H1 (cell line): ENCODE data around the gene CALCOCO2. TPM values are rescaled to one million over a fixed set of nuclear protein-coding genes. Genes with fewer than 3 reads are reported as not detected.

Experiments used
- CTCF ChIA-PET: fragments of 300-600 bp; sonication (Branson Sonifier 250); formaldehyde crosslinking; loops from one replicate; lab custom pipeline; 2021; ENCODE audit not compliant: partially characterized antibody; lab: Charles Lee
- POLR2A ChIA-PET: fragments of 300-600 bp; sonication (Branson Sonifier 250); formaldehyde crosslinking; loops from one replicate; lab custom pipeline; 2021; ENCODE audit warnings: inconsistent platforms; ENCODE audit not compliant: partially characterized antibody; lab: Charles Lee
- DNase-seq, 2 experiments: peaks; one replicate each; pipeline versions ENCODE4 v3.0.0 to v3.0.0-alpha.2; 2010 to 2022; ENCODE audit warnings: low spot score in 2 of 2, low read depth in 1 of 2, mixed read lengths in 1 of 2
- FAIRE-seq: peaks from 2 replicates; lab custom pipeline; 2011; peaks lifted over from hg19 to GRCh38; lab: Jason Lieb, UNC
- H2AFZ ChIP-seq: 2 replicates; pipeline ENCODE4 v1.8.1; 2012; ENCODE audit warnings: low read length, inconsistent platforms
- H2AK5ac ChIP-seq: 2 replicates; pipeline ENCODE4 v1.6.1; 2013; ENCODE audit warnings: low read depth, low read length
- H2BK120ac ChIP-seq: replicated peaks from 2 replicates; pipeline ENCODE3; 2013; ENCODE audit warnings: low read depth, low read length, inconsistent platforms
- H2BK12ac ChIP-seq: 2 replicates; pipeline ENCODE4 v1.6.1; 2013; ENCODE audit warnings: low read depth, low read length
- H2BK15ac ChIP-seq: 2 replicates; pipeline ENCODE4 v1.6.1; 2013; ENCODE audit warnings: low read length
- H2BK20ac ChIP-seq: 2 replicates; pipeline ENCODE4 v1.6.1; 2013; ENCODE audit warnings: low read length
- H2BK5ac ChIP-seq: 2 replicates; pipeline ENCODE4 v1.6.1; 2013; ENCODE audit warnings: low read depth, low read length
- H3K14ac ChIP-seq: 2 replicates; pipeline ENCODE4 v1.6.1; 2013; ENCODE audit warnings: inconsistent platforms; ENCODE audit not compliant: insufficient read length
- H3K18ac ChIP-seq: 2 replicates; pipeline ENCODE4 v1.6.1; 2013; ENCODE audit warnings: low read length; ENCODE audit errors: extremely low read depth
- H3K23ac ChIP-seq: 2 replicates; pipeline ENCODE4 v1.6.1; 2013; ENCODE audit warnings: inconsistent platforms; ENCODE audit not compliant: insufficient read length
- H3K23me2 ChIP-seq: 2 replicates; pipeline ENCODE4 v1.6.1; 2013; ENCODE audit warnings: low read depth, low read length
- H3K27ac ChIP-seq: 2 replicates; pipeline ENCODE4 v1.6.1; 2011; ENCODE audit warnings: low read depth, low read length, inconsistent platforms
- H3K27me3 ChIP-seq, 4 experiments: replicated peaks in 1 of 4; 1 replicate in 1 of 4; 2 replicates in 3 of 4; pipeline versions ENCODE4 v1.6.1 to v1.8.1; 2011 to 2013; ENCODE audit warnings: low read length in 3 of 4, mild to moderate bottlenecking in 3 of 4, inconsistent platforms in 2 of 4, mixed read lengths in 2 of 4, moderate library complexity in 1 of 4; ENCODE audit not compliant: control insufficient read depth in 3 of 4, insufficient read depth in 3 of 4; ENCODE audit errors: extremely low read depth in 1 of 4
- H3K36me3 ChIP-seq, 4 experiments: 2 replicates each; pipeline versions ENCODE4 v1.6.1 to v1.8.1; 2011 to 2013; ENCODE audit warnings: mild to moderate bottlenecking in 4 of 4, low read length in 3 of 4, moderate library complexity in 2 of 4, control low read depth in 1 of 4, inconsistent platforms in 1 of 4; ENCODE audit not compliant: insufficient read depth in 4 of 4, control insufficient read depth in 2 of 4
- H3K4ac ChIP-seq: replicated peaks from 2 replicates; pipeline ENCODE3; 2013; ENCODE audit warnings: low read length, low read depth, mixed read lengths, inconsistent platforms; ENCODE audit not compliant: insufficient read length
- H3K4me1 ChIP-seq, 4 experiments: replicated peaks in 1 of 4; 1 replicate in 1 of 4; 2 replicates in 3 of 4; pipeline versions ENCODE4 v1.6.1 to v1.8.1; 2011 to 2013; ENCODE audit warnings: low read length in 3 of 4, inconsistent platforms in 2 of 4, mixed read lengths in 1 of 4; ENCODE audit not compliant: insufficient read depth in 4 of 4, control insufficient read depth in 3 of 4
- H3K4me2 ChIP-seq, 2 experiments: 2 replicates each; pipeline versions ENCODE4 v1.6.1 to v1.8.1; 2011 to 2013; ENCODE audit warnings: low read depth in 2 of 2, low read length in 2 of 2, control low read depth in 1 of 2, inconsistent platforms in 1 of 2, mild to moderate bottlenecking in 1 of 2; ENCODE audit not compliant: insufficient read depth in 1 of 2
- H3K4me3 ChIP-seq, 4 experiments: fragments of 200-600, 300-600 bp in 1 of 4; sonication (generic), shearing (Covaris generic), sonication (Bioruptor Twin) in 1 of 4; 2 replicates each; pipeline versions ENCODE4 v1.5.1 to v1.8.1; 2011 to 2016; ENCODE audit warnings: low read length in 4 of 4, low read depth in 3 of 4, control low read depth in 2 of 4, inconsistent platforms in 2 of 4, mild to moderate bottlenecking in 2 of 4, mixed read lengths in 1 of 4, moderate library complexity in 1 of 4; ENCODE audit not compliant: insufficient read depth in 2 of 4; ENCODE audit errors: extremely low read depth in 1 of 4
- H3K56ac ChIP-seq: replicated peaks from 2 replicates; pipeline ENCODE3; 2013; ENCODE audit warnings: low read depth, mild to moderate bottlenecking, mixed read lengths, low read length, inconsistent platforms; ENCODE audit not compliant: insufficient read length
- H3K79me1 ChIP-seq: 2 replicates; pipeline ENCODE4 v1.6.1; 2013; ENCODE audit warnings: low read depth, low read length, control low read depth
- H3K79me2 ChIP-seq, 2 experiments: 2 replicates each; pipeline versions ENCODE4 v1.6.1 to v1.8.1; 2012 to 2013; ENCODE audit warnings: low read length in 2 of 2, mild to moderate bottlenecking in 2 of 2, inconsistent platforms in 1 of 2; ENCODE audit not compliant: insufficient read depth in 2 of 2, control insufficient read depth in 1 of 2
- H3K9ac ChIP-seq, 4 experiments: replicated peaks in 1 of 4; 1 replicate in 1 of 4; 2 replicates in 3 of 4; pipeline versions ENCODE4 v1.6.1 to v1.8.1; 2011 to 2013; ENCODE audit warnings: low read depth in 3 of 4, low read length in 3 of 4, control low read depth in 2 of 4, mild to moderate bottlenecking in 2 of 4, moderate library complexity in 2 of 4, inconsistent platforms in 1 of 4; ENCODE audit errors: extremely low read depth in 1 of 4
- H3K9me3 ChIP-seq, 2 experiments: 2 replicates each; pipeline versions ENCODE4 v1.6.1 to v1.8.1; 2012 to 2013; ENCODE audit warnings: mild to moderate bottlenecking in 2 of 2, moderate library complexity in 2 of 2, control low read depth in 1 of 2, inconsistent platforms in 1 of 2, low read depth in 1 of 2, low read length in 1 of 2, mixed read lengths in 1 of 2; ENCODE audit not compliant: insufficient read depth in 2 of 2
- H4K20me1 ChIP-seq, 2 experiments: replicated peaks in 1 of 2; 2 replicates each; pipeline versions ENCODE3 to v1.8.1; 2011 to 2013; ENCODE audit warnings: inconsistent platforms in 2 of 2, low read length in 2 of 2, mild to moderate bottlenecking in 1 of 2; ENCODE audit not compliant: insufficient read depth in 2 of 2, control insufficient read depth in 1 of 2
- H4K5ac ChIP-seq: 2 replicates; pipeline ENCODE4 v1.6.1; 2013; ENCODE audit warnings: low read length, low read depth, mixed read lengths, inconsistent platforms; ENCODE audit not compliant: insufficient read length
- H4K8ac ChIP-seq: 2 replicates; pipeline ENCODE4 v1.8.0; 2013; ENCODE audit warnings: mild to moderate bottlenecking, moderate library complexity, low read length, inconsistent platforms; ENCODE audit not compliant: insufficient read depth; ENCODE audit errors: extremely low read depth
- H4K91ac ChIP-seq: replicated peaks from 2 replicates; pipeline ENCODE3; 2013; ENCODE audit warnings: low read length, mixed read lengths, inconsistent platforms; ENCODE audit not compliant: insufficient read length
- BRCA1 ChIP-seq: IDR thresholded peaks from 2 replicates; pipeline ENCODE4 v1.6.1; 2012; ENCODE audit warnings: low read depth, low read length, improper control_type of control experiment
- KDM1A ChIP-seq: fragments of 200-600, 300-600 bp; sonication (generic); IDR thresholded peaks from 2 replicates; pipeline ENCODE4 v1.7.1; 2016; ENCODE audit warnings: mild to moderate bottlenecking, low read length, borderline replicate concordance
- RXRA ChIP-seq: IDR thresholded peaks from 2 replicates; pipeline ENCODE4 v1.6.1; 2011; ENCODE audit warnings: low read depth, mild to moderate bottlenecking, low read length, moderate library complexity; ENCODE audit not compliant: insufficient read depth
- TCF12 ChIP-seq: IDR thresholded peaks from 2 replicates; pipeline ENCODE4 v1.6.1; 2011; ENCODE audit warnings: low read depth, mild to moderate bottlenecking, low read length
- WGBS, 2 experiments: shearing (Covaris generic) in 1 of 2; methylation state at CpG; one replicate each; pipeline versions ENCODE4 v1.1.6 to v1.1.7; 2013 to 2015; ENCODE audit warnings: low lambda C conversion rate in 2 of 2, mixed read lengths in 2 of 2, inconsistent platforms in 1 of 2, low coverage in 1 of 2, missing lambda C conversion rate in 1 of 2; ENCODE audit not compliant: insufficient replicate concordance in 2 of 2, insufficient coverage in 1 of 2, insufficient read length in 1 of 2; ENCODE audit errors: extremely low coverage in 1 of 2, missing lambda C conversion rate in 1 of 2; 5-methylcytosine and 5-hydroxymethylcytosine counted together
- polyA plus RNA-seq, 7 experiments: library from polyadenylated mRNA; depleted of rRNA in 3 of 7; stranded (reverse) in 5 of 7; unstranded in 2 of 7; fragments of >200 nt in 5 of 7; fragments of 200-250 nt in 2 of 7; gene quantifications; 1 replicate in 5 of 7; 2 replicates in 1 of 7; 4 replicates in 1 of 7; pipeline versions ENCODE4 v1.2.1 to v1.2.3, GENCODE V29; 2011 to 2013; ENCODE audit warnings: missing spikeins in 2 of 7, mixed read lengths in 2 of 7
- total RNA-seq: library from RNA; stranded (reverse); fragmentation: NEBNext Ultra II Directional; extraction: Animal tissue kit (Norgen Biotek cat#: 25700); gene quantifications from 2 replicates; pipeline ENCODE4 v1.2.1, GENCODE V29; 2021
- TF ChIP-seq, protein P1 (sequence below): IDR thresholded peaks from 2 replicates; pipeline ENCODE4 v1.6.1; 2012; ENCODE audit warnings: inconsistent platforms

Gene CALCOCO2
- total and polyA plus RNA-seq, 2 of the 8 experiments (the other 6 are each of a cell fraction or from before 2014, with no cell fraction given) = 12.1 to 31.8 TPM

GRCh38 chr17:48841395-48841831 is 10.6 kb downstream of the CALCOCO2 start:
- H3K4me2 ChIP-seq = no peak overlapping the region
- ChIA-PET POLR2A (no interaction called here), CTCF (interaction anchor here (63.3 to 88.5 kb wide), 2 partner anchors 10 to 23 kb away, joined by 2590 read pairs; partner anchors contain the start of genes ATP5MC1, CALCOCO2 and TTLL6)
- no peaks in the 10 kb centered on the region for H3K23me2 ChIP-seq
- H3K18ac ChIP-seq = no peak overlapping the region
- TF ChIP-seq BRCA1 = no peak
- TF ChIP-seq, protein P1, sequence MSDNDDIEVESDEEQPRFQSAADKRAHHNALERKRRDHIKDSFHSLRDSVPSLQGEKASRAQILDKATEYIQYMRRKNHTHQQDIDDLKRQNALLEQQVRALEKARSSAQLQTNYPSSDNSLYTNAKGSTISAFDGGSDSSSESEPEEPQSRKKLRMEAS = no peak
- no peak for TF ChIP-seq TCF12
- TF ChIP-seq KDM1A = no peak
- no peak for TF ChIP-seq RXRA
- no peak overlapping the region for H2BK120ac ChIP-seq
- H2AFZ ChIP-seq = no peak overlapping the region
- DNase-seq = no peak
- no peaks in the 10 kb centered on the region for H3K9me3 ChIP-seq
- no peak overlapping the region for H4K8ac ChIP-seq
- no peak overlapping the region for H2BK5ac ChIP-seq
- H3K9ac ChIP-seq = no peak overlapping the region
- H4K20me1 ChIP-seq = no peaks in the 10 kb centered on the region
- H4K91ac ChIP-seq = no peak overlapping the region
- H3K79me2 ChIP-seq = no peaks in the 10 kb centered on the region
- H2BK12ac ChIP-seq = no peak overlapping the region
- no peak overlapping the region for H3K56ac ChIP-seq
- H3K27ac ChIP-seq = no peak overlapping the region
- H3K27me3 ChIP-seq = no peaks in the 10 kb centered on the region
- H3K14ac ChIP-seq = no peak overlapping the region
- H2BK20ac ChIP-seq = no peak overlapping the region
- no peak overlapping the region for H3K4me3 ChIP-seq
- H2AK5ac ChIP-seq = no peak overlapping the region
- 90% methylated on average over 3 of the region's 3 CpGs; no CpG with 5 or more reads in 1 of the 2 experiments for WGBS, 2 experiments
- no peak overlapping the region for H3K4ac ChIP-seq
- H2BK15ac ChIP-seq = no peak overlapping the region
- no peak for FAIRE-seq
- no peak overlapping the region for H4K5ac ChIP-seq
- H3K4me1 ChIP-seq = no peaks in the 10 kb centered on the region
- H3K23ac ChIP-seq = no peak overlapping the region
- no peaks in the 10 kb centered on the region for H3K79me1 ChIP-seq
- H3K36me3 ChIP-seq = peaks cover 0 to 3% (median 0%) of the 10 kb centered on the region in 4 experiments; a peak in 1 of 8 replicates
